ENCODE measurements around the gene BCL2L15. TPM values are rescaled to one million over a fixed set of nuclear protein-coding genes. Genes with fewer than 3 reads are reported as not detected.

Gene BCL2L15
- total RNA-seq, 1 donor from 2014 or later: not detected

DNA sequence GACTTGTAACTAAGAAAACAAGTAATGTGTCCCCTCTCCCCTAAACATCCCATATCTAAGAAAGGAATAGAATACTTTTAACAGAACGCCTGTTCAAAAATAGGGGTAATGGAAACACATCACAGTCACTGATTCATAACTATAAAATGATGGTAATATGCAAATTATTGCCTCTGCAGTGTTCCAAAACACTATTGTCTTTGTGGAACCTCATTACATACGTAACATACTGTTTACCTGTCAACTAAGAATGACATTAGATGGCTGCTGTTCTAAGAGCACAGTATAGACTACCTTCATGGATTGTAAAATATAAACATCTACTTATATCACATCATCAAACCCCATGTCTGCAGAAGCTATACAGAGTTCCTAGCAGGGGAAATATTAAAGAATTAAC is 3.4 kb upstream of the BCL2L15 start:
- intact Hi-C loops (cut with micrococcal nuclease): no loop called here
- Histone ChIP-seq H3K27me3 (ENCODE audit: low read depth) (no peaks in the 10 kb centered on the region), H3K27ac (replicated peaks) (no peak overlapping the region), H3K4me3 (no peak overlapping the region), H3K9me3 (replicated peaks) (no peaks in the 10 kb centered on the region), H3K36me3 (peaks cover 14% of the 10 kb centered on the region), H3K4me1 (no peaks in the 10 kb centered on the region)
- TF ChIP-seq, protein P1, sequence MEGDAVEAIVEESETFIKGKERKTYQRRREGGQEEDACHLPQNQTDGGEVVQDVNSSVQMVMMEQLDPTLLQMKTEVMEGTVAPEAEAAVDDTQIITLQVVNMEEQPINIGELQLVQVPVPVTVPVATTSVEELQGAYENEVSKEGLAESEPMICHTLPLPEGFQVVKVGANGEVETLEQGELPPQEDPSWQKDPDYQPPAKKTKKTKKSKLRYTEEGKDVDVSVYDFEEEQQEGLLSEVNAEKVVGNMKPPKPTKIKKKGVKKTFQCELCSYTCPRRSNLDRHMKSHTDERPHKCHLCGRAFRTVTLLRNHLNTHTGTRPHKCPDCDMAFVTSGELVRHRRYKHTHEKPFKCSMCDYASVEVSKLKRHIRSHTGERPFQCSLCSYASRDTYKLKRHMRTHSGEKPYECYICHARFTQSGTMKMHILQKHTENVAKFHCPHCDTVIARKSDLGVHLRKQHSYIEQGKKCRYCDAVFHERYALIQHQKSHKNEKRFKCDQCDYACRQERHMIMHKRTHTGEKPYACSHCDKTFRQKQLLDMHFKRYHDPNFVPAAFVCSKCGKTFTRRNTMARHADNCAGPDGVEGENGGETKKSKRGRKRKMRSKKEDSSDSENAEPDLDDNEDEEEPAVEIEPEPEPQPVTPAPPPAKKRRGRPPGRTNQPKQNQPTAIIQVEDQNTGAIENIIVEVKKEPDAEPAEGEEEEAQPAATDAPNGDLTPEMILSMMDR (IDR thresholded peaks at IDR 0.05; ENCODE audit: borderline replicate concordance): no peak
- no peak for DNase-seq

DNA sequence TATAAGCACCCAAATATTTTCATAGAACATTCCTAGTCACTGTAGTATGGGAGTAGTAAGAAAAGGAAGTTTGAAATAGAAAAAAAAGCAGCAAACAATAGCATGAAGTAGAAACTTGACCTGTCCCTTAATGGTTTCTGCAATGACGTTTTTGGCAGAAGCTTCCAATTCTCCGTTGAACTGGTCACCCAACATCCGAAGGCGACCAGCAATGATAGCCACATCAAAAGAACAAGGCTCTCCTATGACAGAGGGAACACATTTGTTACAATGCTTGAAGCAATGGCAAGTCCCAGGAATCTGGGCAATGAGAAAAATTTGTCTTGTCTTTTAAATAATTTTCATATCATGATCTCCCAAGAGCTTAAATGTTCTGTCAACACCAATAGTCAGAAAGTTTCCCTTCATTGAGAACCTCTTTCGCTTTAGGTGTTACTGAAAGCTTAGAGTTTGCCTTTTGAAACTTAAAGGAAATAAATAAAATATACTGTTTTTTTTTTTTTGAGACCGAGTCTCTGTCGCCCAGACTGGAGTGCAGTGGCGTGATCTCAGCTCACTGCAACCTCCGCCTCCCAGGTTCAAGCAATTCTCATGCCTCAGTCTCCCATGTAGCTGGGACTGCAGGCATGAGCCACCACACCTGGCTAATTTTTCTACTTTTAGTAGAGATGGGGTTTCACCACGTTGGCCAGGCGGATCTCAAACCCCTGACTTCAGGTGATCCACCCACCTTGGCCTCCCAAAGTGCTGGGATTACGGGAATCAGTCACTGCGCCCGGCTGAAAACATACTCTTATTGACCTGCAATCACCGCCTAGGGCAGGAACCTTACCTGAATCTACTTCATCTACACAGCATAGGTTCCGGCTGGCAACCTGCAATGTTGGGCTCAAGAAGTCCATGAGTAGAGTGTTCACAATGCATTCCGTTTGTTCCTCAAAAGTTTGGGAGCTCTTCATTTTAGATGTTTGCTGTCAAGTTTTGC is 672 bp downstream of the BCL2L15 start:
- Histone ChIP-seq H3K36me3 (no peaks in the 10 kb centered on the region), H3K4me1 (no peaks in the 10 kb centered on the region), H3K27me3 (ENCODE audit: low read depth) (no peaks in the 10 kb centered on the region), H3K27ac (replicated peaks) (no peak overlapping the region), H3K9me3 (replicated peaks) (no peaks in the 10 kb centered on the region), H3K4me3 (no peak overlapping the region)
- no peak for DNase-seq
- intact Hi-C loops (cut with micrococcal nuclease): no loop called here
- TF ChIP-seq, protein P1 (IDR thresholded peaks at IDR 0.05; ENCODE audit: borderline replicate concordance): no peak

DNA sequence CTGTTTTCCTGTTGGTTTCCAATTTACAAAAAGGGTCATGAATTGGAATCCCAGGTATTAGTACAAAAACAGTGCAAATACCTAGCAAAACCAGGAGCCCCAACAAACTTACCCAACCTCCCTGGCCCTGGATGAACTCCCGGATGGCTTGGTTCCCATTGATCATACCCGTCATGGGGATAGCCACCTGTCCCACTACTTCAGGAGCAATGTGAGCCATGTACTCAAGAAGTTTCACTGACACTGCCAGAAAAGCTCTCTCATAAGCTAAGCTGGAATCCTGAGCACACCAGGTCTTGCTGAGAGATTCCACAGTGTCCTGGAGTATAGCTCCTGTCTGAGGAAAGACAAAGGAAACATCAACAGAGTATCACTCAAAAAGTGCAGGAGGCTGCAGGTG is 5.7 kb downstream of the BCL2L15 start:
- TF ChIP-seq, protein P1 (IDR thresholded peaks at IDR 0.05; ENCODE audit: borderline replicate concordance): no peak
- intact Hi-C loops (cut with micrococcal nuclease): no loop called here

DNA sequence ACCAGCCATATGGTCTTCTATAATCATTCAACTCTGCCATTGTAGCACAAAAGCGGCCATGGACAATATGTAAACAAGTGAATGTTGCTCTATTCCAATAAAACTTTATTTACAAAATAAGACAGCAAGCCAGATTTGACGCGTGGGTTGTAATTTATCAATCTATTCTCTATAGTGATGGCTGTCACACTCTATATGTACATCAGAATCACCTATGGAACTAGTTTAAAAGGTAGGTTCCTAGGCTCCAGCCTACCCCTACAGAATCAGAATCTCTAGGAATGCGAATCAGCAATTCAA is 7.7 kb downstream of the BCL2L15 start:
- no peak overlapping the region for H3K4me3 ChIP-seq
- H3K9me3 ChIP-seq (replicated peaks): no peaks in the 10 kb centered on the region
- no peak overlapping the region for H3K27ac ChIP-seq (replicated peaks)
- H3K27me3 ChIP-seq (ENCODE audit: low read depth): no peaks in the 10 kb centered on the region
- no peaks in the 10 kb centered on the region for H3K4me1 ChIP-seq
- H3K36me3 ChIP-seq: no peaks in the 10 kb centered on the region
- TF ChIP-seq, protein P1 (IDR thresholded peaks at IDR 0.05; ENCODE audit: borderline replicate concordance): no peak
- intact Hi-C loops (cut with micrococcal nuclease): no loop called here
- DNase-seq: no peak

More for the DNA sequence above, 5.7 kb downstream of the BCL2L15 start:
- Histone ChIP-seq H3K27ac (replicated peaks) (no peak overlapping the region), H3K9me3 (replicated peaks) (no peaks in the 10 kb centered on the region), H3K4me1 (no peaks in the 10 kb centered on the region), H3K36me3 (no peaks in the 10 kb centered on the region), H3K27me3 (ENCODE audit: low read depth) (no peaks in the 10 kb centered on the region), H3K4me3 (no peak overlapping the region)
- no peak for DNase-seq

DNA sequence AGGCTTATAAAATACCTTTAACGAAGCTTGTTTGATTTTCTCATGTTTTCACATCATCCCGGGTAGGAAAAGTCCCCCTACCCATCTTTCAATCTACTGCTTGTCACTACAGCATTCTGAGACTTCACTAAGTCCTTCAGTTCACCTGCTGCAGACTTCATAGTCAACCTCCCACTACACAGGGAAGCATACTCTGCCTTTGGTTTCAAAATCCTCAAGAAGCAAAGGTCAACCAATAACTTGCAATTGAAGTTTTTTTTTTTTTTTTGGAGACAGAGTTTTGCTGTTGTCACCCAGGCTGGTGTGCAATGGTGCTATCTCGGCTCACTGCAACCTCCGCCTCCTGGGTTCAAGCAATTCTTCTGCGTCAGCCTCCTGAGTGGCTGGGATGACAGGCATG is 11.2 kb downstream of the BCL2L15 start:
- Histone ChIP-seq H3K36me3 (no peaks in the 10 kb centered on the region), H3K27ac (replicated peaks) (no peak overlapping the region), H3K4me1 (no peaks in the 10 kb centered on the region), H3K27me3 (ENCODE audit: low read depth) (no peaks in the 10 kb centered on the region), H3K4me3 (no peak overlapping the region), H3K9me3 (replicated peaks) (no peaks in the 10 kb centered on the region)
- intact Hi-C loops (cut with micrococcal nuclease): no loop called here
- TF ChIP-seq, protein P1 (IDR thresholded peaks at IDR 0.05; ENCODE audit: borderline replicate concordance): no peak
- DNase-seq: no peak

All from left ventricle myocardium inferior (tissue), 1 donor.